GM18499 (cell line): Measurements from ENCODE around the gene MEGF9.
"Not testable (repeated sequence)": the region's sequence is repeated elsewhere in the genome, so short reads cannot be mapped to it uniquely, and the experiment has no call there.

Source experiments
- ATAC-seq: cut with Tn5 transposase; IDR thresholded peaks from one replicate; pipeline ENCODE4 v1.9.1; 2021; ENCODE audit warnings: moderate number of reproducible peaks; ENCODE audit not compliant: insufficient read depth, unreplicated experiment

MEGF9 gene

GRCh38 chr9:120676767-120677402, 37.4 kb downstream of the MEGF9 start:
- ATAC-seq = no peak

- ATAC-seq = no peak
Measured at GRCh38 chr9:120668399-120668798, 45.9 kb downstream of the MEGF9 start.

- ATAC-seq = no peak
Measured at GRCh38 chr9:120663950-120664349, 50.3 kb downstream of the MEGF9 start.

DNA sequence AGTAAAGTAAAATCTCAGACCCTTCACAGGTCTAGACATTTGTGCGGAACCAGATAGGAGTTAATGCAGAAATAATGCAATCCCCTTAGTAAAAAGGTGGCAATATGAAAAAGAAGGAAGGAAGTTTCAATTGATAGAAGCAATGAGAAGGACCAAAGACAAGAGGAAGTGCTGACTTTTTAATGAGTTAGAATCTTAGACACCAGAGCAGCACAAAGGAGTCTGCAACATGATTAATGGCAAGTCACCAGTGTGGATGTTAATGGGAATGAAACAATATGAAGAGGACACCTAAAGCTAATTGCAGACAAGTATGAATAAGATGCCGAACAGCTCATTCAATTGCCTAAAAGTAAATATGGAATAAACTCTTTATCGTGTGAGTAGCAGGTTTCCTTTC, 50.9 kb downstream of the MEGF9 start:
- ATAC-seq = no peak

GRCh38 chr9:120662513-120662912, 51.8 kb downstream of the MEGF9 start:
- ATAC-seq = no peak

- no peak for ATAC-seq
Measured at GRCh38 chr9:120659676-120660075, 54.6 kb downstream of the MEGF9 start.

DNA sequence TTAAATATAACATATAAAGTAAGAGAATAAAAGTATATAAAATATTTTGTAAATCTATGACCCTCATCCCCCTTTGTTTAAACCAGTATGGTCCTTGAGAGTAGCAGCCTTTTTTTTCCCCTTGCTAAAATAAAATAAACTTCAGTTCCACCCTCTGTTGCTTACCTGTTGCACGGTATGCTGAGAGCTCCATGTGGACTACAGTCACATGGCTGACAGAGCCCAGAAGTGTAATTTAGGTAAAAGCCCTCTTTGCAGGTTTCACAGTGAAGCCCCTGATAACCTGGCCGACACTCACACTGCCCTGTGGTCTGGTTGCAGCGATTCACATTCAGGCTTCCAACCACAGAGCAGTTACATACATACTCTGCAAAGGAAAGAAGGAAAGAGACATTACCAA, 55.1 kb downstream of the MEGF9 start:
- ATAC-seq = no peak

GRCh38 chr9:120655005-120655622, 59.2 kb downstream of the MEGF9 start:
- ATAC-seq = peak; percentile 79

DNA sequence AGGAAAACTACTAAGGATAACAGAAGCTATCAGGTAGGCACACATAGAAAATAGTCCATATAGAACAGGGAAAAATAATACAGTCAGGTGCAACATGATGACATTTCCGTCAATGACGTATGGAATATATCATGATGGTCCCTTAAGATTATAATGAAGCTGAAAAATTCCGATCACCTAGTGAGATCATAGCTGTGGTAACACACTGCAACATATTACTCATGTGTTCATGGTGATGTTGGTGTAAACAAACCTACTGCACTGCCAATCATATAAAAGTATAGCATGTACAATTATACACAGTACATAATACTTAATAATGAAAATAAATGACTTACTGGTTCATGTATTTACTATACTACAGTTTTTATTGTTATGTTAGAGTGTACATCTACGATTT, 60.0 kb downstream of the MEGF9 start:
- no peak for ATAC-seq

- no peak for ATAC-seq
Measured at GRCh38 chr9:120653762-120654161, 60.5 kb downstream of the MEGF9 start.

DNA sequence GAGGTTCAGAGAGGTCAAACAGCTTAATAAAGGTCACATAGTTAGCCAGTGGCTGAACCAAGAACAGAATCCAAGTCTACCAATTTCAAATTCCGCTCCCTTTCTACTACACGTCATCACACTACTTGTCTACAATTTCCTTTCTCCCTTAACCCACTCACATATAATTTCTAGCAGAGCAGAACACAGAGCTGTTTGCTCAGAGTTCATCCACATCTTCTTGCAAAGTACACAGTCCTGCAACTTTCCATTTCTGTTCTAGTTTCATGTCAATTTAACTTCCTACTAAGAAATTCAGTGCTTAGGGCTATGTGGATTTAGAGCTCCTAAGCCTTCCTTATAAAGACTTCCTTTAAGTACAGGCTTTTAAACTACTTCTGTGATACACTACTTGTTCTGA, 61.3 kb downstream of the MEGF9 start:
- ATAC-seq = no peak

- ATAC-seq = no peak
Measured at GRCh38 chr9:120650352-120650751, 63.9 kb downstream of the MEGF9 start.

DNA sequence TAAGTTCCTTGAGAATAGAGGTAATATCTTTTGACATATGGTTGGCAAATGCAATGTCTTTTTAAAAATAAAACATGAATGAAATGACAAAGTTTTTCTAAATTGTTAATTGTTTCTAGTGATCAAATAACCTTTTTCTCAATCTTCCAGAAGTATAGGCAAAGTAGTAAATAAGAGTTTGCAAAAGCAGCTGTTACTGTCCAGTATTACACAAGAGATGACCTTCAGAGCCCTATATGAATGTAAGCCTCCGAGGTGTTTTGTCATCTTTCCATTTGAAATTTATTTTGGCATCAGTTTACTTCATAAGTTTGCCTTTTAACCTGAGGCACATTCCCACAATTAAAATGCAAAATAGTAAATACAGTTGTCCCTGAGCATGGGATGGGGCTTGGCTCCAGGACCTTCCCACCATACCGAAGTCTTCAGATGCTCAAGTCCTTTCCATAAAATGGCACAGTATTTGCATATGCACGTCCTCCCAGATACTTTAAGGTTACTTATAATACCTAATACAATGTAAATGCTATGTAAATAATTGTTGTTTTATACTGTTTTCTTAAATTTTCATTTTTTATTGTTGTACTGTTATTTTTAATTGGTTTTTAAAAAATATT, 65.6 kb downstream of the MEGF9 start:
- ATAC-seq = no peak

DNA sequence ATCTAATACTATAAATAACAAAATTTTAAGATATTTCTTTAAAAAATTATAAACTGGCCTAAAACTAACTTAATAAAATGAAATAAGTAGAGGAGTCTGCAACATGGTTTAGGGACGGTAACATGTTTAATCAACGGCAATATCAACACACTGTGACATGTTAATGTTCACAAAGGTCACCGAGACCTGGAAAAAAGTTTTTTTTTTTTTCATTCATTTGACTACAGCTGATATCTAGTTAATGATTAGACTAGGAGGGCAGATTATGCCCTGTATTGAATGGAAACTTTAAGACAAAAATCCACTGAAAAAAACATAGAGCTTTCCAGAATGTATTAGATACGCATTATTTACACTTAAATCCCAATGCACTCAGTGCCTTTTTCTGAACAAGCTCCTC, 67.3 kb downstream of the MEGF9 start:
- ATAC-seq = no peak

- ATAC-seq = no peak
Measured at GRCh38 chr9:120645760-120646159, 68.5 kb downstream of the MEGF9 start.

DNA sequence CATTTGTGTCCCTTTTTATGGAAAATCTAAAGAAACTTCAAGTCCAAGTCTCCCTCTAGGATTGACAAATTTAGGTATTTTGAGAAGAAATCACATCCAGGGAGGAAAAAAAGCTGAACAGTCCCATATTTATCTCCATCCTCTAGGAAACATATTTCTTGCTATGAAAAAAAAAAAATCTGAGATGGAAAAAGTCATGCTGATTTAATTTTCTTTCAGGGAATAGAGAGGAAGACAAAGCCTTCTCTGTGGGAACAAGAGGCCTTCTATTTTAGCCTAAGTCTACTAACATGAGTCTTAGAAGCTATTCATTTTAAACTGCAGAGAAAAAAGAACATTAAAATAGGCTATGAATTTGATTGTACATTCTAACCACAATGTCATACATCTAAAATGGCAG, 71.2 kb downstream of the MEGF9 start:
- ATAC-seq = no peak

- no peak for ATAC-seq
Measured at GRCh38 chr9:120642129-120642770, 72.0 kb downstream of the MEGF9 start.

DNA sequence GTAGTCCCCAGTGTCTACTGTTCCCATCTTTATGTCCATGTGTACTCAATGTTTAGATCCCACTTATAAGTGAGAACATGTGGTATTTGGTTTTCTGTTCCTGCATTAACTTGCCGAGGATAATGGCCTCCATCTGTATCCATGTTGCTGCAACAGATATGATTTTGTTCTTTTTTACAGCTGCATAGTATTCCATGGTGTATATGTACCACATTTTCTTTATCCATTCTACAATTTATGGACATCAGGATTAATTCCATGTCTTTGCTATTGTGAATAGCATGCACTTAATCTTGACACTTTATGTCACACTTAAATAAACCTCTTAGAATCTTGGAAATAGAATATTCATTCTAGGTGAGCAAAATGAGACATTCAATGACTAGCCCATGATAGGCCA, 73.4 kb downstream of the MEGF9 start:
- not testable (repeated sequence) for ATAC-seq

GRCh38 chr9:120640380-120640779, 73.9 kb downstream of the MEGF9 start:
- ATAC-seq = no peak

GRCh38 chr9:120637919-120638318, 76.4 kb downstream of the MEGF9 start:
- no peak for ATAC-seq

GRCh38 chr9:120636194-120636957, 77.9 kb downstream of the MEGF9 start:
- ATAC-seq = no peak
